Smooth muscle cell (in vitro differentiated cells): Measurements from ENCODE around the gene OR5K3. TPM values are rescaled to one million over a fixed set of nuclear protein-coding genes. Genes with fewer than 3 reads are reported as not detected.

Source experiments
- DNase-seq: peaks from one replicate; lab custom pipeline; 2025; ENCODE audit not compliant: unreplicated experiment; lab: John Stamatoyannopoulos, UW
- H2AFZ ChIP-seq: fragments of 200-600 bp; sonication (generic); 2 replicates; pipeline ENCODE4 v1.6.0; 2016; ENCODE audit warnings: antibody characterized with exemption, low read depth, mild to moderate bottlenecking
- H3F3A ChIP-seq: fragments of 200-600 bp; sonication (generic); 2 replicates; pipeline ENCODE4 v1.6.0; 2017; ENCODE audit warnings: antibody characterized with exemption, low read depth
- H3K27ac ChIP-seq: fragments of 200-600 bp; sonication (generic); 2 replicates; pipeline ENCODE4 v1.5.1; 2016; ENCODE audit warnings: low read depth, mild to moderate bottlenecking
- H3K27me3 ChIP-seq: fragments of 200-600 bp; sonication (generic); 2 replicates; pipeline ENCODE4 v1.6.1; 2016; ENCODE audit warnings: low read depth, mild to moderate bottlenecking
- H3K36me3 ChIP-seq: fragments of 200-600 bp; sonication (generic); 2 replicates; pipeline ENCODE4 v1.5.1; 2016; ENCODE audit warnings: low read depth
- H3K4me1 ChIP-seq: fragments of 200-600 bp; sonication (generic); 2 replicates; pipeline ENCODE4 v1.5.1; 2016; ENCODE audit warnings: low read depth
- H3K4me2 ChIP-seq: fragments of 200-600 bp; sonication (generic); 2 replicates; pipeline ENCODE4 v1.6.0; 2016; ENCODE audit warnings: mild to moderate bottlenecking
- H3K4me3 ChIP-seq: fragments of 200-600 bp; sonication (generic); 2 replicates; pipeline ENCODE4 v1.5.1; 2016; ENCODE audit warnings: mild to moderate bottlenecking
- H3K79me2 ChIP-seq: fragments of 200-600 bp; sonication (generic); 2 replicates; pipeline ENCODE4 v1.6.0; 2016; ENCODE audit warnings: low read depth, mild to moderate bottlenecking
- H3K9ac ChIP-seq: fragments of 200-600 bp; sonication (generic); 2 replicates; pipeline ENCODE4 v1.6.0; 2016; ENCODE audit warnings: low read depth
- H3K9me3 ChIP-seq: fragments of 200-600 bp; sonication (generic); replicated peaks from 2 replicates; pipeline ENCODE4 v1.5.1; 2016; ENCODE audit warnings: low read depth
- H4K20me1 ChIP-seq: fragments of 200-600 bp; sonication (generic); 2 replicates; pipeline ENCODE4 v1.6.0; 2016; ENCODE audit warnings: low read depth
- CTCF ChIP-seq: fragments of 200-600 bp; sonication (generic); IDR thresholded peaks from 2 replicates; pipeline ENCODE4 v1.5.1; 2017; ENCODE audit warnings: borderline replicate concordance, mild to moderate bottlenecking, antibody characterized with exemption; ENCODE audit not compliant: insufficient read depth, poor library complexity, severe bottlenecking
- WGBS: methylation state at CpG from one replicate; pipeline ENCODE4 v1.1.7; 2016; ENCODE audit warnings: low lambda C conversion rate; 5-methylcytosine and 5-hydroxymethylcytosine counted together
- polyA plus RNA-seq: library from polyadenylated mRNA; unstranded; fragments of >200 nt; fragmentation: Nextera tagmentation; extraction: Ambion mirVana; gene quantifications from 2 replicates; pipeline ENCODE4 v1.2.1, GENCODE V29; 2016
- total RNA-seq: library from RNA; depleted of rRNA; stranded (reverse); fragments of >200 nt; gene quantifications from 2 replicates; pipeline ENCODE4 v1.2.3, GENCODE V29; 2014

The OR5K3 gene
- total and polyA plus RNA-seq, 2 experiments from 2014 or later = not detected

GRCh38 chr3:98360681-98361080 lies 29.8 kb upstream of the OR5K3 start:
- Histone ChIP-seq H3F3A (no peaks in the 10 kb centered on the region), H3K79me2 (no peaks in the 10 kb centered on the region), H3K27ac (no peak overlapping the region), H3K4me1 (no peaks in the 10 kb centered on the region), H3K36me3 (no peaks in the 10 kb centered on the region), H3K27me3 (no peaks in the 10 kb centered on the region), H3K9ac (no peak overlapping the region), H2AFZ (no peak overlapping the region), H3K4me2 (no peak overlapping the region), H4K20me1 (no peaks in the 10 kb centered on the region), H3K9me3 (peaks cover 6% of the 10 kb centered on the region), H3K4me3 (no peak overlapping the region)
- no peak for DNase-seq
- TF ChIP-seq CTCF = no peak
- WGBS = 93% methylated on average over 3 of the region's 3 CpGs

- no peak for TF ChIP-seq CTCF
- Histone ChIP-seq H3K36me3 (no peaks in the 10 kb centered on the region), H4K20me1 (no peaks in the 10 kb centered on the region), H3K27ac (no peak overlapping the region), H3K27me3 (no peaks in the 10 kb centered on the region), H3K4me1 (no peaks in the 10 kb centered on the region), H3K79me2 (no peaks in the 10 kb centered on the region), H3K4me3 (no peak overlapping the region), H2AFZ (no peak overlapping the region), H3K9ac (no peak overlapping the region), H3K4me2 (no peak overlapping the region), H3K9me3 (peaks cover 6% of the 10 kb centered on the region), H3F3A (no peaks in the 10 kb centered on the region)
- DNase-seq = no peak
- 88% methylated on average over 2 of the region's 2 CpGs for WGBS
Measured at GRCh38 chr3:98361289-98361688, 29.2 kb upstream of the OR5K3 start.

- H3K9me3 ChIP-seq = no peaks in the 10 kb centered on the region
- 86% methylated on average over 4 of the region's 4 CpGs for WGBS
Measured at GRCh38 chr3:98367464-98368246, 22.8 kb upstream of the OR5K3 start.

More at GRCh38 chr3:98367464-98368246, 22.8 kb upstream of the OR5K3 start:
- H3K27ac ChIP-seq = no peak overlapping the region
- no peak for DNase-seq
- H3K4me1 ChIP-seq = no peaks in the 10 kb centered on the region
- H4K20me1 ChIP-seq = no peaks in the 10 kb centered on the region
- no peaks in the 10 kb centered on the region for H3K79me2 ChIP-seq
- H2AFZ ChIP-seq = no peak overlapping the region
- no peak overlapping the region for H3K4me3 ChIP-seq
- no peak for TF ChIP-seq CTCF
- H3K4me2 ChIP-seq = no peak overlapping the region
- H3K36me3 ChIP-seq = no peaks in the 10 kb centered on the region
- no peaks in the 10 kb centered on the region for H3K27me3 ChIP-seq
- H3K9ac ChIP-seq = no peak overlapping the region
- no peaks in the 10 kb centered on the region for H3F3A ChIP-seq
